ENCODE data around the gene SLC25A3.
"Not testable (repeated sequence)": the region's sequence is repeated elsewhere in the genome, so short reads cannot be mapped to it uniquely, and the experiment has no call there.

The SLC25A3 gene

DNA sequence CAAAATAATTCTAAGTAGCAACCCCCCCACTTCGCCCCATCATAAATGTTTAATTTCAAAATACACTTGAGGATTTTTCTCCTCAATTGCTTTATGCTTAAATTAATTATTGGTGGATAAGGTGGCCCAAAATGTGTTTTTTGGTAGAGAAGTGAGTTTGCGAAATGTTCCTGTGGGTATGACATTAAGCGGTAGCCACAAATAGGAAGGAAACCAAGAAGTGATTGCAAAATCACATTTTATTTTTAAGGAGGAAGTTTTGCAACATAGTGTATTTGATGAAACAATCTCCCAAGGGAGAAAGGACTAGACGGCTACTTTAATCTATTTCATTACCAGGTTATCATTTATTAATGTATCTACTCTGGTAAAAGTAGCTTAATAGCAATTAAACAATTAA is 25.5 kb downstream of the SLC25A3 start:
- H3K4me1 ChIP-seq (ENCODE audit: insufficient read depth, insufficient read length) = no peaks in the 10 kb centered on the region
- no peaks in the 10 kb centered on the region for H3K36me3 ChIP-seq (ENCODE audit: insufficient read depth, insufficient read length, low read length)
- H3K4me3 ChIP-seq (ENCODE audit: insufficient read length, low read depth) = no peak overlapping the region
- H3K9ac ChIP-seq (ENCODE audit: insufficient read length, low read depth) = no peak overlapping the region
- no peaks in the 10 kb centered on the region for H3K9me3 ChIP-seq (ENCODE audit: insufficient read depth, low read length)
- TF ChIP-seq SUZ12 (IDR thresholded peaks at IDR 0.05; ENCODE audit: extremely low read depth, insufficient read depth, insufficient read length) = no peak
- no peak for TF ChIP-seq YY1 (IDR thresholded peaks at IDR 0.05; ENCODE audit: insufficient read depth, insufficient read length)
- TF ChIP-seq ZNF274 (IDR thresholded peaks at IDR 0.05; ENCODE audit: low read depth, low read length) = no peak
- no peak for DNase-seq (ENCODE audit: low read depth, low spot score)
- no peaks in the 10 kb centered on the region for H3K27me3 ChIP-seq (ENCODE audit: insufficient read depth, insufficient read length)

DNA sequence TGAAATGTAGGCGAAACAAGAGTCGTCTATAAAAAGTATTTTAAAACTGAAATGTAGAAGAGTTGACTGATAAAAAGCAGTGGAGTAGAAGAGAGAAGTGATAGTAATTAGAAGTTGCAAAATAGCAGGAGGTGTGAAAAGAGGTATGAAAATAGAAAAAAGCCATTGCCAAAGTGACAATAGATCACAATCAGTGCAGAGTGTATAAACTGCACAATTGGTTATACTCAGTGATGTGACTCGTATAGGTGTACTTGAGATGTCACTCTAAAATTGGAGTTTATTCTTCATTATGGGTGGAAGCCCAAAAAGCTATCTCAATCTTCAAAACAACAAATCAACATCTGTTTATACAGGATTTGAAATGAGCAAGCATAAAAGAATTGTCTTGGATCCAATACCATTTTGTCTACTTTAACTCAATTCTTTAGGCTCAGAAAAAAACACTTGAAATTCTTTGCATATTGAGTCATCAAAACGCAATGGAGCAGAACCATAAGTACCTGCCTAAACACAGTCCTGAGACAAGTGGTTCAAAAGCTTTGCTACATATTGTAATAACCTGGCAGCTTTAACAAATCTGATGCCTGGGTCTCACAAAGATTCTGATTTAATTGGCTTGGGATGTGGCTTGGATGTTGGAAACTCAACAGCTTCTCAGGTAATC is 42.3 kb downstream of the SLC25A3 start:
- H3K9me3 ChIP-seq (ENCODE audit: insufficient read depth, low read length) = no peaks in the 10 kb centered on the region
- H3K36me3 ChIP-seq (ENCODE audit: insufficient read depth, insufficient read length, low read length) = peaks cover 25% of the 10 kb centered on the region
- H3K4me1 ChIP-seq (ENCODE audit: insufficient read depth, insufficient read length) = no peaks in the 10 kb centered on the region
- H3K9ac ChIP-seq (ENCODE audit: insufficient read length, low read depth) = no peak overlapping the region
- TF ChIP-seq SUZ12 (IDR thresholded peaks at IDR 0.05; ENCODE audit: extremely low read depth, insufficient read depth, insufficient read length) = no peak
- no peak for TF ChIP-seq ZNF274 (IDR thresholded peaks at IDR 0.05; ENCODE audit: low read depth, low read length)
- TF ChIP-seq YY1 (IDR thresholded peaks at IDR 0.05; ENCODE audit: insufficient read depth, insufficient read length) = no peak
- H3K4me3 ChIP-seq (ENCODE audit: insufficient read length, low read depth) = no peak overlapping the region
- DNase-seq (ENCODE audit: low read depth, low spot score) = no peak
- H3K27me3 ChIP-seq (ENCODE audit: insufficient read depth, insufficient read length) = no peaks in the 10 kb centered on the region

DNA sequence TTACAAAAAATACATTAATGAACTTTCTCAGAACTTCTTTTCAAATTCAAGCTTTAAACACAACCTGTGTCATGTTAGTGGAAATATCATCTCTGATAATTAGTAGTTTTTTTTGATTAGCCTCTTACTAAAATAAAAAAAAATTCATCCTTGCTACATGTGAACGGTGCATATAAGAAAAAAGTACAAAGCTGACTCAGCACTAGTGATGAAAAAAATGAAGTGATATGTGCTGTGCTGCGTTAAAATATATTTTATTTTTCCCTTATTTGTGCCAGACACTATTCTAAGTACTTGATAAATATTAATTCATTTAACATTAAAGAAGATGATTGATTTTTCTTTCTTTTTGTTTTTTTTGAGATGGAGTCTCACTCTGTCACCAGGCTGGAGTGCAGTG is 43.6 kb downstream of the SLC25A3 start:
- H3K9me3 ChIP-seq (ENCODE audit: insufficient read depth, low read length) = no peaks in the 10 kb centered on the region
- TF ChIP-seq YY1 (IDR thresholded peaks at IDR 0.05; ENCODE audit: insufficient read depth, insufficient read length) (no peak), SUZ12 (IDR thresholded peaks at IDR 0.05; ENCODE audit: extremely low read depth, insufficient read depth, insufficient read length) (no peak), ZNF274 (IDR thresholded peaks at IDR 0.05; ENCODE audit: low read depth, low read length) (no peak)
- H3K4me3 ChIP-seq (ENCODE audit: insufficient read length, low read depth) = no peak overlapping the region
- H3K27me3 ChIP-seq (ENCODE audit: insufficient read depth, insufficient read length) = no peaks in the 10 kb centered on the region
- H3K4me1 ChIP-seq (ENCODE audit: insufficient read depth, insufficient read length) = no peaks in the 10 kb centered on the region
- H3K36me3 ChIP-seq (ENCODE audit: insufficient read depth, insufficient read length, low read length) = peaks cover 34% of the 10 kb centered on the region
- H3K9ac ChIP-seq (ENCODE audit: insufficient read length, low read depth) = no peak overlapping the region
- DNase-seq (ENCODE audit: low read depth, low spot score) = no peak

DNA sequence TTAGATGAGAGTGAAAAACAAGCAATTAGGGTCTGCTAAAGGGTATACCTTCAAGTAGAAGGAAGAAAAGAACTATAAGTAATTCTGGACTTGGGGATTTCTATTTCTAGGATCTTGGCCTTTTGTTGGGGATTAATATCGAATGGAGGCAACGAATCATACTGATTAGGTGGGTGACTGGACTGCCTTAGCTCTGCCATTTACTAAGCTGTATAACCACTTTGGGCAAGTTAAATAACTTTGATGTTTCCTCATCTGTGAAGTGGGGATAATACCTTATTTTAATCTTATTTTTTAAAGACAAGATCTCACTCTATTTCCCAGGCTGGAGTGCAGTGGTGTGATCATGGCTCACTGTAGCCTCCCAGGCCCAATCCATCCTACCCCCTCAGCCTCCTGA is 44.5 kb downstream of the SLC25A3 start:
- H3K9ac ChIP-seq (ENCODE audit: insufficient read length, low read depth) = no peak overlapping the region
- no peaks in the 10 kb centered on the region for H3K27me3 ChIP-seq (ENCODE audit: insufficient read depth, insufficient read length)
- no peaks in the 10 kb centered on the region for H3K4me1 ChIP-seq (ENCODE audit: insufficient read depth, insufficient read length)
- no peak overlapping the region for H3K4me3 ChIP-seq (ENCODE audit: insufficient read length, low read depth)
- H3K9me3 ChIP-seq (ENCODE audit: insufficient read depth, low read length) = no peaks in the 10 kb centered on the region
- TF ChIP-seq SUZ12 (IDR thresholded peaks at IDR 0.05; ENCODE audit: extremely low read depth, insufficient read depth, insufficient read length) = no peak
- TF ChIP-seq ZNF274 (IDR thresholded peaks at IDR 0.05; ENCODE audit: low read depth, low read length) = no peak
- no peak for TF ChIP-seq YY1 (IDR thresholded peaks at IDR 0.05; ENCODE audit: insufficient read depth, insufficient read length)
- peaks cover 26% of the 10 kb centered on the region for H3K36me3 ChIP-seq (ENCODE audit: insufficient read depth, insufficient read length, low read length)
- DNase-seq (ENCODE audit: low read depth, low spot score) = no peak

DNA sequence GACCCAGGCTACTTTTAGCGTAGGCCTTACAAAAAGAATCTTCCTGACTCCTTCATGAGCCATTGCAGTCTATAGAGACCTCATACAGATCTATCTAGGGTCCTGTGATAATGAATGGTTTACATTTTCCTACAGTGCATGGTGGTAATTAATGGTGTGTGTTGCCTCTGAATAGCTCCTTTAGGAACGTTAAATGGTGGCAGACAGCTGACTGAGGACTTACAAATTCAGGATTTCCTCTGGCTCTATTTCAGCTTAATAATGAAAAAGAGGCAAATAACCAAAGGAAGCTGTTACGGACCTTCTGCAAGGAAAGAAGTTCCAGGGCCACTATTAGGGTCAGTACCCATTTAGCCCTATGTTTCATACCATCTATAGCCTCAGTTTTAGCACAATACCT is 46.0 kb downstream of the SLC25A3 start:
- H3K27me3 ChIP-seq (ENCODE audit: insufficient read depth, insufficient read length) = no peaks in the 10 kb centered on the region
- H3K4me1 ChIP-seq (ENCODE audit: insufficient read depth, insufficient read length) = no peaks in the 10 kb centered on the region
- H3K4me3 ChIP-seq (ENCODE audit: insufficient read length, low read depth) = no peak overlapping the region
- H3K9ac ChIP-seq (ENCODE audit: insufficient read length, low read depth) = no peak overlapping the region
- DNase-seq (ENCODE audit: low read depth, low spot score) = no peak
- TF ChIP-seq SUZ12 (IDR thresholded peaks at IDR 0.05; ENCODE audit: extremely low read depth, insufficient read depth, insufficient read length) (no peak), YY1 (IDR thresholded peaks at IDR 0.05; ENCODE audit: insufficient read depth, insufficient read length) (no peak), ZNF274 (IDR thresholded peaks at IDR 0.05; ENCODE audit: low read depth, low read length) (no peak)
- H3K36me3 ChIP-seq (ENCODE audit: insufficient read depth, insufficient read length, low read length) = peaks cover 15% of the 10 kb centered on the region
- no peaks in the 10 kb centered on the region for H3K9me3 ChIP-seq (ENCODE audit: insufficient read depth, low read length)

DNA sequence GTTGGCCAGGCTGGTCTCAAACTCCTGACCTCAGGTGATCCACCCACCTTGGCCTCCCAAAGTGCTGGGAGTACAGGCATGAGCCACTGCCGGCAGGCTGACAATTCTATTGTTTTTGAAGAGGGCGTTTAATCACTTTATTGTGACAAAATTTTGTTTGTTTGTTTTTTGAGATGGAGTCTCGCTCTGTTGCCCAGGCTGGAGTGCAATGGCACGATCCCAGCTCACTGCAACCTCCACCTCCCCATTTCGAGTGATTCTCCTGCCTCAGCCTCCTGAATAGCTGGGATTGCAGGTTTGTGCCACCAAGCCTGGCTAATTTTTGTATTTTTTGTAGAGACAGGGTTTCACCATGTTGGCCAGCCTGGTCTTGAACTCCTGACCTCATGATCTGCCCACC is 49.3 kb downstream of the SLC25A3 start:
- H3K9me3 ChIP-seq (ENCODE audit: insufficient read depth, low read length); H3K4me3 ChIP-seq (ENCODE audit: insufficient read length, low read depth); DNase-seq (ENCODE audit: low read depth, low spot score); H3K4me1 ChIP-seq (ENCODE audit: insufficient read depth, insufficient read length); H3K9ac ChIP-seq (ENCODE audit: insufficient read length, low read depth); H3K27me3 ChIP-seq (ENCODE audit: insufficient read depth, insufficient read length): not testable (repeated sequence)
- H3K36me3 ChIP-seq (ENCODE audit: insufficient read depth, insufficient read length, low read length) = peaks cover 15% of the 10 kb centered on the region

DNA sequence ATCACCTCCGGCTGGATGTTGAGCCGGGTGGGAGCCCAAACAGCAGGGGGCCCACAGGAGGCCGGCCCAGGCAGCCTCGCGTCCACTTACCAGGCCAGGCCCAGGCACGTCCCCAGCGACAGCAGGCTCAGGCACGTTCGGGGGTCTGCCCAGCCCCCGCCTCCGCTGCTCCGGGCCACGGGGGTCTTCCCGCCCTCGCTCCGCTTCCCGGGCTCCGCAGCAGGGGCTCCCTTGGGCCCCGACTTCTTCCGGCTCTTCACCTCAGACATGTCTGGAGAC is 50.9 kb downstream of the SLC25A3 start:
- peak overlapping the region; percentile 82 for H3K9ac ChIP-seq (ENCODE audit: insufficient read length, low read depth)
- no peak for TF ChIP-seq SUZ12 (IDR thresholded peaks at IDR 0.05; ENCODE audit: extremely low read depth, insufficient read depth, insufficient read length)
- TF ChIP-seq YY1 (IDR thresholded peaks at IDR 0.05; ENCODE audit: insufficient read depth, insufficient read length) = no peak
- no peak for TF ChIP-seq ZNF274 (IDR thresholded peaks at IDR 0.05; ENCODE audit: low read depth, low read length)
- peak overlapping the region; percentile 94 for H3K4me3 ChIP-seq (ENCODE audit: insufficient read length, low read depth)
- H3K27me3 ChIP-seq (ENCODE audit: insufficient read depth, insufficient read length) = no peaks in the 10 kb centered on the region
- peaks cover 28% of the 10 kb centered on the region for H3K36me3 ChIP-seq (ENCODE audit: insufficient read depth, insufficient read length, low read length)
- no peaks in the 10 kb centered on the region for H3K4me1 ChIP-seq (ENCODE audit: insufficient read depth, insufficient read length)
- DNase-seq (ENCODE audit: low read depth, low spot score) = no peak
- no peaks in the 10 kb centered on the region for H3K9me3 ChIP-seq (ENCODE audit: insufficient read depth, low read length)

Measured in NT2/D1 (cell line).